OCI-M1 (cell line): ENCODE measurements around the gene CMBL.

Experiments
- DNase-seq: peaks from one replicate; lab custom pipeline; 2025; lab: John Stamatoyannopoulos, UW

Gene CMBL

DNA sequence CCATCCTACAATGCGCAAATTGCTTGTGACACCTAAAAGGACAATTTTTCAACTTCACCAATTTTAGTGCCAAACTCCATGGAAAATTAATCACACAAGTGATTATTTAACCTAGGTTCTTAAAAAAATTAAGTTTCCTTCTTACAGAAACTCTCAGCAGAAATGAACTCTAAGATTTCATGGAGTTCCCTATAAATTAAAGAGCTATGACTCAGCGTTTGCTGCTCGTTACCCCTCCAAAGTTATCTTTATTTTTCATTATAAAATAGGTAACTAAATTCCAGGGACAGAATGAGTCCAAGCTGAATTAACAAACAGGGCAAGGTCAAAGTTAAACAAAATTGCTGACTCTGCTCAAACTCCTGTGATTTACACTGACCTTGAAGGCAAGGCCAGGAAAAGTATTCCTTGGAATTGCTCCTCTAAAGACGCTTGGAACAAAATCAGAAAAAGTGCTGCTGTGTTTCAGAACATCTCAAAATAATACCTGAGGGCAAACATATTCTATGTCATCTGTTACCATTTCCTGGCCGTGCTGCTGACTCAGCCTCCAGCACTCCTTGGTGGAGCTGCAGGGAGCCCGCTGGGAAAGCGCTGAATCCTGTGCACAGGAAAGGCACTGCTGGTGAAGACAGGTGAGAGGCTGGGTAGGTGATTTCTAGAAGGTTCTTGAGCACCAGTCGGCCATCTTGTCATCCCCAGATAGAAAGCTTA, 2.5 kb upstream of the CMBL start:
- DNase-seq = no peak

DNA sequence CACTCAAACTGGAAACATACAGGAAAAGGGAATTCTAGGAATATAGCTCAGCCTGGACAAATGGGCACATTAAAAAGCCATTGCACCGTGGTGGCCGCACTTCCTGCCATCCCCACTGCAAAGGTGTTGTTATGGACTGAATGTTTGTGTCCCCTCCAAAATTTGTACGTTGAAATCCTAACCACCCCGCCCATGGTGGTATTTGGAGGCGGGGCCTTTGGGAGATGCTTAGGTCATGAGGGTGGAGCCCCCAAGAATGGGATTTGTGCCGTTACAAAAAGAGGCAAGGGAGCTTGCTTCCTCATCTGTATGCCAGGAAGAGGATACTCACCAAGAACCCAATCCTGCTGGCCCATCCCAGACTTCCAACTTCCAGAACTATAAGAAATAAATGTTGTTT, 1.1 kb upstream of the CMBL start:
- DNase-seq = no peak

DNA sequence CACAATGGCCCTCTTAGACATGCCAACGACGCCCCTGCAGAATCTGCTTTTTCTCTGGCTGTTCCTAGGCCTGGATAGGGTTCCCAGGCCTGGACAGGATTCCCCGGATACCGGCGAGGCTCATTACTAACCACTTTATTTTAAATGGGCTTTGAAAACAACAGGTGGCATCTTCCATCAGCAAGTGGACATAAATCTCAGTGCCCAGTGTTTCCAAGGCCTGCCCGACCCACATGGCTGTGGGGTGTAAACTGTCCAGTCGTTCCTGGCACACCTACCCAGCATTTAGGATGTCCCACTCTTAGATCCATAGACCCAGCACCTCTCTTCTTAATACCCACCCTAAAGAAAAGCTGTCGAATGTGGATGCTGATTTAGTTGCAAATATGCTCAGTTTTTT, 896 bp downstream of the CMBL start:
- peak; percentile 49 for DNase-seq

DNA sequence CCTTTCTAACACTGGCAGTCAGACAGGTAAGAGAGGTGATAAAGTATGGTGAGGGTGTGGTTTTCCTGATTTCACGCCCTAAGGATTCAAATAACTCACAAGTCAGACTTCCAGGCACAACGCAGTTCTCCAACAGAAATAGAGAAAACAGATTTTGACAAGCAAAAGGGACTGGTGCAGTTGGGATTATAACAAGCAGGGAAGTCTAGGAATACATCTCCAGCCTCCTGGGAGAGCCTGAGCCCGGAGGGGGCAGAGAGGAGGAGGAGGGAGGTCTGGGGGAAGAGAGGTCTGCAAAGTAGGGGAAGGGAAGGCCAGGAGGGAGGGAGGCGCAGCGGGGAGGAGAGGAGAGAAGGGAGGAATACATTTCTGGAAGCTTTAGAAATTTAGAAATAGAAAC, 1.6 kb downstream of the CMBL start:
- DNase-seq = no peak

DNA sequence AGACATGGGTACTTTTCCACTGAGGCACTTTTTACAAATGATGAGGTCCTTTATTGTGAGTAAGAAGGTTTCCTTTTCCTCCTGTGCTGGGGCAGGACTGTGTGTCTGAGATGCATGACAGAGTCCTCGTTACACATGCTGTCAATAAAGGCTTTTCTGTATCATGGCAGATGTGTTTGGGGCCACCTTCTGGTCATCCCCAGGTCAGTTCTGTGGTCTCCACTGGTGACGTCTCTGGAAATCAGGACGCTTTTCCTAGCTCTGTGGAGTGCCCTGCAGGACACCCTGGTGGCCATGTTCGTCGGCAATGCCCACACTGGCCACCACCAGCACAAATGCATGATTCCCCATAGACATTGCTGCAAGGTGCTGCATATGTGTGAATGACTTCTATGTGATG, 2.8 kb downstream of the CMBL start:
- DNase-seq = peak; percentile 83

DNA sequence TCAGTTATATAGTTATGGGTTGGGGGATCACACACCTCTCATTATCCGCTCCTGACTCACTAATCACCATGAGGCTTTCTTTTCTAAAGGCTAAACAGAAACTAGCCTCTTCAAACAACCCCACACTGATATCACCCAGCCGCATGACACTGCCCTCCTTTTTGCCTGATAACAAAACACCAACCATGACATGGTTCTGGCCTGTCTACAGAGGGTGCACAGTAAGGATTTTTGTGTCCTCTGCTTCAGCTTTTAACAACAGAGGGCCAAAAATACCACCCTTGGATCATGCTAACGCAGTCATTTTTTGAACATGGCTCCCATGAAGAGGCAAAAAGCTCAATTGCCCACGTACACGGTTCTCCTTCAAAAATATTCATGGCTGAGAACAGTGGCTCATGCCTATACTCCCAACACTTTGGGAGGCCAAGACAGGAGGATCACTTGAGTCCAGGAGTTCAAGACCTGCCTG, 4.0 kb downstream of the CMBL start:
- DNase-seq = peak; percentile 91

DNA sequence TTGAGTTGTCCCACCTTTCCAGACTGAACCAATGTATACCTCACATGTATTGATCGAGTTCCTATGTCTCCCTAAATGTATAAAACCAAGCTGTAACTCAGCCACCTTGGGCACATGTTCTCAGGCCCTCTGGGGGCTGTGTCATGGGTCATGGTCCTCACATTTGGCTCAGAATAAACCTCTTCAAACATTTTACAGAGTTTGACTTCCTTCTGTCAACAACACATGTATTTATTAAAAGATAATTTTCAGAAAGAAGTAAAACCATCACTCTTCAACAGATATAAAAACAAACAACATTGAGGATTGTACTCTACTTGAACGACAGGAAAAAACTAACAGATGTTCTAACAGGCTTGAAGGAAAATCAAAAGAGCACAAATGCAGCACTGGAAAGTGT, 4.5 kb downstream of the CMBL start:
- no peak for DNase-seq

DNA sequence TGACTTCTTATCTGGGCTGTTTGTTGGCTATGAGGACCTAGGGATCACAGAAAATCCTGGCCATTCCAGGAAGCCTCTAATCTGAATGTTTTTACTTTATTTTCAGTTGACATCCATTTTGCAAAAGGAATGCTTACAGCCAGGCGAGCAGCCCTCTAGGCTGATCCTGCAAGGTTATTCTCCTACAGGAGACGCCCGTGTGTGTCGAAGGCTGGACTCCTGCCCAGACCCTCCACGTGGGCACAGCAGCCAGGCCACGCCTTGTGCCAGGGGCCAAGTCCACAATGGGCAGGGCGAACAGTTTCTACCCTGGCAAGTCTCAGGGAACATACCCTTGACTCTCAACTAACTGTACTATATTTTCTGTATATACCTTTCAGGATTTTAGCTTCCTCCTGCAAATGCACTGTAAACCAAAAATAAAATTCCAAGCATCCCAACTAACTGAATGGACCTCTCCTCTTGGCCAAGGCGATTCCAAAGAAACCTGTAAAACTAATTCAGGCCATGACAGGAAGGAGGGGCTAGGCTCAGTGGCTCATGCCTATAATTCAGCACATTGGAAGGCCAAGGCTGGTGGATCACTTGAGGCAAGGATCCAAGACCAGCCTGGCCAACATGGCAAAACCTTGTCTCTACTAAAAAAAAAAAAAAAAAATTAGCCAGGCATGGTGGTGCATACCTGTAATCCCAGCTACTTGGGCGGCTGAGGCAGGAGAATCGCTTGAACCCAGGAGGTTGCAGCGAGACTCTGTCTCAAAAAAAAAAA, 5.7 kb downstream of the CMBL start:
- DNase-seq = peak; percentile 33

DNA sequence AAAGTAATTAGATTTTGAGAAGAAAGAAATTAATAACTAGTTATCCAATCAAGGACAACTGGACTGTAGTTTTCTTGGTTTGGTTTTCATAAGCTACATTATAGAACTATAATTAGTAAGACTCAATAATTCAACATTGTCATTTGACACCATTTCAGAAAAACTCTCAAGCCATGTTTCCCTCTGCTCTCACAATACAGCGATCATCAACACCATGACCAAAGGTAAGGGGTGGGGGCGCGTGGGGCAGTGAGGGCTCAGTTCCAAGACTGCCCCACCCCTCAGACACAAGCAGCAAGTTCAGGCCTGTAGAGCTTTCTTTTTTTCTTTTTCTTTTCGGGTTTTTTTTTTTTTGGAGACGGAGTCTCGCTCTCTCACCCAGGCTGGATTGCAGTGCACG, 6.4 kb downstream of the CMBL start:
- peak; percentile 45 for DNase-seq

DNA sequence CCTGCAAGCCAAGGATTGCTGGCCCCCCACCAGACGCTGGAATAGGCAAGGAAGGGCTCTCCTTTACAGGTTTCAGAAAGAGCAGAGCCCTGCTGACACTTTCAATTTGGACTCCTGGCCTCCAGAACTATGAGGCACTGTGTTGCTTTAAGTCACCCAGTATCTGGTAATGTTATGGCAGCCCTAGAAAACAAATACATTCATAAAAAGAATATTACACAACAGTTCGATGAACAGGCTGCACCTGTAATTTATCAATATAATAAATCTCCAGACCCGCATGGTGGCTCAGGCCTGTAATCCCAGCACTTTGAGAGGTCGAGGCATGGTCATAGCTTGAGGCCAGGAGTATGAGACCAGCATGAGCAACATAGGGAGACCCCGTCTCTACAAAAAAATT, 7.5 kb downstream of the CMBL start:
- no peak for DNase-seq

DNA sequence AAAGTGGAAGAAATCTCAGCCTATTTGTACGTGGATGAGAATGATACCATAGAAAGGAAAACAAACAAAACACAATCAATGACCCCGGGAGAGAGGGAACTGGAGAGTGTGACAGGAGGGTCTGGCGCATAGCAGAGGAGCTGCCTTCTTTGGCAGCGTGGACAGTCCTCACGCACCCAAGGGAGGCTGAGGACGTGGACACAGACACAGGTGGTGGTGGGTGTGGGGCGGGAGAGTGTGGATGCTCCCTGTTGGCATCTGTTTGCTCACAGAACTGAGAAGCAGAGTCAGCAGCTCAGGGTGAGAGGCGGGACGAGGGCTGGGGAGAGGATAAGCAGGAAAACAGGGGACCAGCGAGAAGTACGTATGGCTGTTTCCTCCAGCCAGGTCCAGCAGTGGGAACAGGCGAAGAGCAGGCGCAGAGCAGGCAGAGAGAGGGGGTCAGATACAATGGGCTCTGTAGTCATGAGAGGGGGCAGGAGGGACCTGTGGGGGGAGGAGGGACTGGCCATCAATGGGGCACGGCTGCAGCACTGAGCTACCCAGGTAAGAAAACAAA, 10.0 kb downstream of the CMBL start:
- no peak for DNase-seq

DNA sequence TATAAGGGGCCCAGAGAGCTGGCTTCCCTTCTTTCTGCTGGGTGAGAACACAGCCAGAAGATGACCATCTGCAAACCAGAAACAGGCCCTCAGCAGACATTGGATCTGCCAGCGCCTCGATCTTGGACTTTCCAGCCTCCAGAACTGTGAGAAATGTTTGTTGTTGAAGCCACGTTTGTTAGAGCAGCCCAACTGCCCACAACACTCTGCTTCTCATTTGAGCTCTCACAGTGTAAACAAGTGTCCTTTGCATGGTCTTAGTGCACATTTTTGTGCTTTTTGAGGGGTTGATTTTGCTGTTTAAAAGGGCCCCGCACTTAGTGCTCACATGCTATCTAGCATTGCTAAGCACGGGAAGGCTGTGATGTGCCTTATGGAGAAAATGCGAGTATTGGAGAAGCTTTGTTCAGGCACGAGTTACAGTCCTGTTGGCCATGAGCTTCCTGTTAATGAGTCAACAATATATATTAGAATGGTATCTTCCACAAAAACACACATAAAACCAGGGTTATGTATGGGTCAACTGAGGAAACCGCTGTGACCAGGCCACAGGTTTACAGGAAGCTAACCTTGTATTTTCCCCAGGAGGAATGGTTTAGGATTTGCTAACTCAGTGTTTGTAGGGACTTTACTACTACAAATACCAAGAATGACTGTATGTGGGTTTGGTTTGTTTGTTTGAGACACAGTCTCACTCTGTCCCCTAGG, 11.9 kb downstream of the CMBL start:
- DNase-seq = peak; percentile 23

DNA sequence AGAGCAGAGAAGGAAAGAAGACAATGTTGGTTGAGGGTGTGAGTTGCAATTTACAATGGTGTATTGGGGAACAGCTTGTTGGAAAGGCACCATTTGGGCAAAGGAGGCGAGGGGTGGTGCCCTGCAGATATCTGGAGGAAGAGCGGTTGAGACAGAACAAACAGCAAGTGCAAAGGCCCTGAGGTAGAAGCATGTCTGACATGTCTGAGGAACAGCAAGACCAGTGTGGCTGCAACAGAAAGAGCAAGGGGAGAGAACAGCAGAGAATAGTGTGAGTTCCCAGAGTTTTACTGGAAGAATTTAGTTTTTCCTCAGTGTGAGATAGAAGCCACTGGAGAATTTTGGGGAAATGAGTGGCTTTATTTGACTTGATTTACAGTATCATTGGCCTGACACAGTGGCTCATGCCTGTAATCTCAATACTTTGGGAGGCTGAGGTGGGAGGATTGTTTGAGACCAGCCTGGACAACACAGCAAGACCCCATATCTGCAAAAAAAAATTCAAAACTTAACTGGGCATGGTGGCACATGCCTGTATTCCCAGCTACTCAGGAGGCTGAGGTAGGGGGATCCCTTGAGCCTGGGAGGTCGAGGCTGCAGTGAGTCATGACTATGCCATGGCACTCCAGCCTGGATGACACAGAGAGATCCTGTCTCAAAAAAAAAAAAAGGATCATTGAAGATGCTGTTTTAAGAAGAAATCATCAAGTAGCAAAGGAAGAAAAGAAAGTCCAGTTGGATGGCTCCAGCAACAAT, 13.6 kb downstream of the CMBL start:
- no peak for DNase-seq

DNA sequence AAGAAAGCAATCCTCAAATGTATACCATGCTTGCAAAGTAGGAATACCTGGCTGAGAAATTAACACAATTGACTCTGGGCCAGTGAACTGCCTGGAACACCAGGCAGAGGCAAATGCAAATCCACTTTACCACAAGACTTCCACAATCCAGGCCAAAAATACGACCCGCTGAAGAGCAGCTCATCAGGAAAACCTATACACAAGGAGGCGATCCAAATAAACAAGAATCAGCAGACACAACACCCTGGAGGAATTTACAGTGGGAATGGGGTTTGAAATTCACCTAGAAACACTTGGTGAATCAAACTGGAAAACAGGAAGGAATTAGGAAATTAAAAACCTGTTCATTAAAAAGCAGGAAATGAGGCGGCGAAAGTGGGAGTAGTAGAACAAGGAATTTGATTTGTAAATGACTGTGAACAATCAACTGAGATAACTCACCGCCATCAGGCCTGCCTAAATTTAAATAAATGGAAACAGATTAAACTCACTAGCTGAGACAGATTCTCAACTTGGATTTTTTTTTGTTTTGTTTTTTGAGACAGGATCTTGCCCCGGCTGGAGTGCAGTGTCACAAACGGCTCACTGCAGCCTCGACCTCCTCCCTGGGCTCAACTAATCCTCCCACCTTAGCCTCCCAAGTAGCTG, 15.9 kb downstream of the CMBL start:
- no peak for DNase-seq

DNA sequence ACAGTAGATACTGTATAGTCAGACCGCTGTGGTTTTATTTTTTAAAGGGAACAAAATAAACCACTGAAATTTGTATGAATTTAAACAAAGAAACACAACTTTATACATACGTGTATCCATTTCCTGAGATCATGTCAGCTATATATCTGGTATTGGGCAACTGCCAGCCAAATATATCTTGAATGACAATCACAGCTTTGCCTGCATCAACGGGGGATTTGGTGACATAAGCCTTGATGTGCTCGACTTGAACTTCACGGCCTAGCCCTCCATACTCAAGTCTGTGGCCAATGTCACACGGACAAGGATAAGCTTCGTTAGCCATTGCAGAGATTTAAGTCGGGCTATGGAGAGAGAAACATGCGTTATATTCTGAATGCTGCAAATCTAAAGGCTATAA, 17.3 kb downstream of the CMBL start:
- DNase-seq = no peak

DNA sequence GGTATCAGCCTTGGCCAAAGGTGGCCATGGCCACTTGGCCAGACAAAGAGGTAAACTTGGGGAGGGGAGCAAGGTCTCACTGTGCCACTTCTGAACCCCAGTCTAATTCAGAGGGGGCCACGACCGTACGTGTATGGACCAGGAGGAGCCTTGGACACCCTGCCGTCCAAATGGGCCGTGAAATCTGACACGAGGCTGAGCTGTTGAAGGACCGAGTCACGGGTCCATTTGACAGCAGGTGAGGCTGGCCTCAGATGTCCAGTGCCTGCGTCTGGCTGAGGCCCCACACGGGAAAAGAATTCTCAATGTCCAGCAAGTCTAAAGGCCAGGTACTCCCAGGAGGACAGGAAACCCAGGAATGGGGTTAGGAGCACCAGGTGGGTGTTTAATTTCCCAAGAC, 17.7 kb downstream of the CMBL start:
- no peak for DNase-seq

DNA sequence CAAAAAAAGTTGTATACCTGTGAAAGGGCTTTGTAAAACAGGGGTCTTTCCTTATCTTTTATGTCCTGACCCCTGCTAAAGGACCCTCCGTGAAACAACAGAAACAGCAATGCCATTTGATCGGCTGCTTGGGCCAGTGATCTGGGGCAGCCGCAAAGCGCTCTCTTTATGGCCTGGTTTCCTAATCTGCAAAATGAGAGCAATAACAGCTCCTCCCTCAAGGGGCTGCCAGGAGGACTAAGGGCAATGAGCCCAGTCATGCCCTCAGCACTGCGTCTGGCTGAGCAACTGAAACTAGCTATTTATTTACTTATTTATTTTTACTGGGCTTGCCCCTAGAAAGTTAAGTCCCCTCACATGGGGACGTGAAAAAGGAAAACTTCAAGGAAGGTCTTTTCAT, 18.3 kb downstream of the CMBL start:
- DNase-seq = no peak

DNA sequence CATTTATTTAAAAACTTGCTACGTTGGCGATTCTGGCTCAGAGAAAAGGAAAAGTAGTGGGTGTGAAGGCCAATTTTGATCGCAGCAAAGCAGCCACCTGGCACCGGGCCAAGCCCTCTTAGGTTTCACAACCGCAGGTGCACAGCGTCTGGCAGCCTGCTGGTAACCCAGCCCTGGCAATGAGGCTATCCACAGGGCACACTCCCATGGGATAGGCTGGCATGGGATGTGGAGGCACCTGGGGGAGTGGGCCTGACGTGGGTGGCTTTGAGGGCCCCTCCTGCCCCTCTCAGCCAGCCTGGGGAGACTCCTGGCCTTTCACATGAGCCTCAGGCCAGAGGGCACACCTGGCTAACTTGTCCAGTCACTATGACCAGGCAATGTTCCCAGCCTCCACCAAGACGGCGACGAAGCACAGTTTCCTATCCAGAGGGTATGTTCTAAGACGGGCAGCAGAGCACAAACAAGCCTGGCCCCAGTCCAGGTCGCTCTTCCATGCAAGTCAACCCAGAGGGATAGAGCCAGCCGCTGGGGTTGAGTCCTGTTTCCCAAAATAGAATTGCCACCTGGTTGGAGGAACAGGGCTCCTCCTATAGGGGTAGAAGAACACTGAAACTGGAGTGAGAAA, 19.0 kb downstream of the CMBL start:
- DNase-seq = no peak

DNA sequence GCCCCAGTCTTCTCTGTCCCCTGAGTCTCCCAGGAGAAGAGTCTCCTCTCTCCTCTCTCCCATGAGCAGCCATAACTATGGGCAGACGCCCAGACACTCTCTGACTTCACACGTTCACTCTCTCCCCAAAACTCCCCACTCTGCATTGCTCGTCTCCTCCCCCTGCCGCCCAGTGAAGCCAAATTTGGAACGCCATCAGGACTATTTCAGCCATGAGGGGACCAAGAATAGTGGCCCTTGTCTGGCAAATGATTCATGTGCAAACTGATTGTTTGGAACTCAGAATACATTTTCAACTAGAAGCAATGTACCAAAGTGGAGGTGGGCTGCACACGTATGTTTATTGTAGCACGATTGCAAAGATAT, 20.9 kb downstream of the CMBL start:
- no peak for DNase-seq

DNA sequence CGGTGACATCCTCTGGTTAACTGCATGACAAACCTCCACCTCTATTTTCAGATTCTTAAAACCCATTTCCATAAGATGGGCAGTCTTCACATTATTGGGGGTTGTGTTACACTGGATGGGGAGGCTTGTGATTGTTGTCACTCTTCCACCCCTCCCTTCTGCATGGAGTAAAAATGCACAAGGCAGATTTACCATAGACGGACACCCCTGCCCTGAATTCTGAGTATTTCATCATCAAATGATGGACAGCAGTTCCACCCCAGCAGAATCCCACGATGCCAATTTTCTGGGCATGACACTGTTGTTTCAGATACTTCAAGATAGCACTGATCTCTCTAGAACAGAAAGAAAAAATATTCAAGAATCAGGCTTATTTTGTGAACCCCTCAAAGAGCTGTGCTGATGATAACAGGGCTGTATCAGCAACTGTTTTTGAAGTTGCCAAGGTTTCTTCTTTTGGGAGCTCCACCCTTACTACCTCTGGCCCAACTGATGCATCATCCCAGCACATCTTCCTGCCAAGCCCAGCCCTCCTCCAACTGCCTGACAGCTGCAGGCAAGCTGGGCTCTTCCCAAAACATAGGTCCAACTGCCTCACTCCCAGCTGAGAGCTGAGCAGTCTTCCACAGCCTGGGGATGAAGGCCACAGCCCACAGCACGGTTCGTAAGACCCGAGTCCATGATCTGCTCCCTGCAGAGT, 21.4 kb downstream of the CMBL start:
- DNase-seq = no peak
